Adrenal gland (tissue), 12 donors: Measurements from ENCODE around the gene HCN3. TPM values are rescaled to one million over a fixed set of nuclear protein-coding genes. Genes with fewer than 3 reads are reported as not detected.

Experiments used
- DNase-seq, 7 donors: peaks; one replicate each; pipeline ENCODE4 v3.0.0-alpha.2; 2019 to 2020
- H3K27ac ChIP-seq, 5 donors: fragments of 200-600 bp; sonication (generic) in 4 of 5; 1 replicate in 3 of 5; 2 replicates in 2 of 5; pipeline versions ENCODE4 v1.5.1 to v1.8.0; 2016 to 2020; ENCODE audit warnings: mild to moderate bottlenecking in 1 of 5
- H3K27me3 ChIP-seq: fragments of 200-600 bp; 2 replicates; pipeline ENCODE4 v1.8.0; 2021
- H3K36me3 ChIP-seq, 2 donors: fragments of 200-600 bp; replicated peaks in 1 of 2; 1 replicate in 1 of 2; 2 replicates in 1 of 2; pipeline versions ENCODE4 v1.5.1 to v1.8.0; 2018 to 2022
- H3K4me1 ChIP-seq, 2 donors: fragments of 200-600 bp; replicated peaks in 1 of 2; 1 replicate in 1 of 2; 2 replicates in 1 of 2; pipeline versions ENCODE4 v1.5.1 to v1.8.0; 2018 to 2021
- H3K4me3 ChIP-seq, 4 donors: fragments of 200-600 bp; sonication (generic) in 3 of 4; one replicate each; pipeline ENCODE4 v1.5.1; 2016 to 2018
- H3K9me3 ChIP-seq, 3 donors: fragments of 200-600 bp; sonication (generic) in 1 of 3; replicated peaks in 1 of 3; 1 replicate in 2 of 3; 2 replicates in 1 of 3; pipeline versions ENCODE4 v1.5.1 to v1.8.0; 2016 to 2021
- CTCF ChIP-seq, 6 experiments: fragments of 450-650 bp in 4 of 6; fragments of 200-600 bp in 2 of 6; sonication (generic) in 1 of 6; IDR thresholded peaks; 1 replicate in 5 of 6; 2 replicates in 1 of 6; pipeline versions ENCODE4 v1.5.1 to v1.8.0; 2016 to 2021; ENCODE audit warnings: antibody characterized with exemption in 6 of 6, mild to moderate bottlenecking in 2 of 6, moderate library complexity in 1 of 6
- POLR2A ChIP-seq, 2 donors: fragments of 450-650 bp; IDR thresholded peaks; one replicate each; pipeline ENCODE4 v1.6.1; 2017; ENCODE audit warnings: antibody characterized with exemption in 2 of 2, mild to moderate bottlenecking in 2 of 2, moderate library complexity in 1 of 2
- WGBS, 4 donors: extraction: QIAGEN DNeasy Blood & Tissue Kit in 2 of 4; methylation state at CpG; one replicate each; pipeline versions ENCODE4 v1.1.5 to v1.1.7; 2013 to 2017; 5-methylcytosine and 5-hydroxymethylcytosine counted together
- intact Hi-C, 2 donors: fragments of 100-400 bp; cut with DNase I; formaldehyde crosslinking; loops; one replicate each; pipeline versions ENCODE4 v1.14.1 to v1.15.0; 2022 to 2023
- polyA plus RNA-seq, 3 donors: library from polyadenylated mRNA; stranded (reverse); fragments of 200-250 nt in 2 of 3; fragments of 350-450 nt in 1 of 3; fragmentation: Illumina TruSeq in 1 of 3; extraction: RNeasy Lipid Tissue Mini Kit (QIAGEN cat#74804) in 1 of 3; gene quantifications; one replicate each; pipeline ENCODE4 v1.2.3, GENCODE V29; 2013 to 2014
- total RNA-seq, 9 donors: library from RNA; depleted of rRNA in 4 of 9; stranded (reverse); fragments of >200 nt in 4 of 9; fragments of 120-200 nt in 1 of 9; fragmentation: NEBNext Ultra II Directional in 1 of 9; extraction: Animal tissue kit (Norgen Biotek cat#: 25700) in 1 of 9; gene quantifications; one replicate each; pipeline versions ENCODE4 v1.1.0 to v1.2.4, GENCODE V29; 2013 to 2023
- donor health status: healthy with polysubstance abuse.
- donor health status: Bipolar disorder and iron deficiency.
- donor health status: DM: yes; HTN: yes; CAD: no.
- donor health status: DM: no; HTN: no; CAD: no.
- donor health status: DM: no; HTN: no; CAD: no.
- donor health status: DM: yes; HTN: yes; CAD: no.

The HCN3 gene
- total and polyA plus RNA-seq, 12 donors = 1.0 to 14.5 (median 3.7) TPM

- Histone ChIP-seq H3K36me3 (peaks cover 0 to 17% of the 10 kb centered on the region in 2 donors), H3K4me1 (peaks cover 0 to 25% of the 10 kb centered on the region in 2 donors), H3K9me3 (no peaks in the 10 kb centered on the region), H3K27me3 (no peaks in the 10 kb centered on the region), H3K4me3 (no peak overlapping the region), H3K27ac (no peak overlapping the region)
- WGBS, 4 donors = 88 to 89% (median 88%) methylated on average over 8 of the region's 8 CpGs
- intact Hi-C loops = no loop called here
- no peak for TF ChIP-seq CTCF (IDR thresholded peaks at IDR 0.05)
- no peak for TF ChIP-seq POLR2A (IDR thresholded peaks at IDR 0.05)
- DNase-seq = no peak
Observed at GRCh38 chr1:155313261-155313660, 36.0 kb downstream of the HCN3 start.

GRCh38 chr1:155316922-155317321, 39.7 kb downstream of the HCN3 start:
- intact Hi-C loops = no loop called here
- no peaks in the 10 kb centered on the region for H3K27me3 ChIP-seq
- H3K4me1 ChIP-seq = peaks cover 9 to 23% of the 10 kb centered on the region in 2 donors
- peaks cover 0 to 23% of the 10 kb centered on the region in 2 donors for H3K36me3 ChIP-seq
- no peak for TF ChIP-seq CTCF (IDR thresholded peaks at IDR 0.05)
- no peak overlapping the region for H3K4me3 ChIP-seq
- 91 to 93% (median 92%) methylated on average over 3 of the region's 3 CpGs for whole genome bisulfite sequencing, 4 donors
- H3K9me3 ChIP-seq = no peaks in the 10 kb centered on the region
- no peak overlapping the region for H3K27ac ChIP-seq
- DNase-seq = no peak

GRCh38 chr1:155318082-155318481, 40.8 kb downstream of the HCN3 start:
- DNase-seq = peak in 1 of 7 donors; percentile 18
- no peaks in the 10 kb centered on the region for H3K27me3 ChIP-seq
- 93 to 97% (median 95%) methylated on average over 6 to 9 of the region's 9 CpGs for WGBS, 4 donors

GRCh38 chr1:155319536-155319935, 42.3 kb downstream of the HCN3 start:
- WGBS, 4 donors = 59 to 82% (median 72%) methylated on average over 5 of the region's 5 CpGs
- no peaks in the 10 kb centered on the region for H3K9me3 ChIP-seq
- H3K36me3 ChIP-seq = peaks cover 0 to 15% of the 10 kb centered on the region in 2 donors
- H3K27me3 ChIP-seq = no peaks in the 10 kb centered on the region
- H3K4me3 ChIP-seq = no peak overlapping the region
- DNase-seq = peak in 2 of 7 donors; percentile 26 to 43
- intact Hi-C loops = no loop called here
- peaks cover 21 to 32% of the 10 kb centered on the region in 2 donors for H3K4me1 ChIP-seq
- TF ChIP-seq POLR2A (IDR thresholded peaks at IDR 0.05) (peak in 1 of 2 donors; percentile 4), CTCF (IDR thresholded peaks at IDR 0.05) (no peak)
- peak overlapping the region in 2 of 5 donors; percentile 96 to 97 for H3K27ac ChIP-seq

More at GRCh38 chr1:155318082-155318481, 40.8 kb downstream of the HCN3 start:
- H3K36me3 ChIP-seq = peaks cover 0 to 20% of the 10 kb centered on the region in 2 donors
- intact Hi-C loops = no loop called here
- H3K9me3 ChIP-seq = no peaks in the 10 kb centered on the region
- H3K4me3 ChIP-seq = no peak overlapping the region
- TF ChIP-seq POLR2A (IDR thresholded peaks at IDR 0.05) = no peak
- TF ChIP-seq CTCF (IDR thresholded peaks at IDR 0.05) = no peak
- H3K4me1 ChIP-seq = peaks cover 21 to 32% of the 10 kb centered on the region in 2 donors
- H3K27ac ChIP-seq = no peak overlapping the region
